Caki2 (cell line): ENCODE results near the gene POLR2J. TPM values are rescaled to one million over a fixed set of nuclear protein-coding genes. Genes with fewer than 3 reads are reported as not detected.
A peak's percentile ranks its signal among the peaks of the same experiment; 100 is the strongest.
"Not testable (repeated sequence)": the region's sequence is repeated elsewhere in the genome, so short reads cannot be mapped to it uniquely, and the experiment has no call there.

ENCODE experiments used
- DNase-seq: peaks from one replicate; pipeline ENCODE4 v3.0.0-alpha.2; 2015; ENCODE audit warnings: low read depth
- in situ Hi-C: cut with HindIII; loops from 2 replicates; pipeline ENCODE4 v1.10.0; 2016; ENCODE audit warnings: low sequenced_read_pairs, low pct_unique_long_range_greater_than_20kb, mixed read lengths
- total RNA-seq: library from RNA; depleted of rRNA; stranded (reverse); fragments of >200 nt; shearing (Covaris generic); gene quantifications from 2 replicates; pipeline ENCODE4 v1.2.3, GENCODE V29; 2014; ENCODE audit warnings: low replicate concordance

Gene POLR2J
- total RNA-seq, 1 experiment from 2014 or later = 53.0 TPM

GRCh38 chr7:102469972-102470825 lies 8.5 kb downstream of the POLR2J start:
- DNase-seq = no peak
- in situ Hi-C loops = no loop called here

DNA sequence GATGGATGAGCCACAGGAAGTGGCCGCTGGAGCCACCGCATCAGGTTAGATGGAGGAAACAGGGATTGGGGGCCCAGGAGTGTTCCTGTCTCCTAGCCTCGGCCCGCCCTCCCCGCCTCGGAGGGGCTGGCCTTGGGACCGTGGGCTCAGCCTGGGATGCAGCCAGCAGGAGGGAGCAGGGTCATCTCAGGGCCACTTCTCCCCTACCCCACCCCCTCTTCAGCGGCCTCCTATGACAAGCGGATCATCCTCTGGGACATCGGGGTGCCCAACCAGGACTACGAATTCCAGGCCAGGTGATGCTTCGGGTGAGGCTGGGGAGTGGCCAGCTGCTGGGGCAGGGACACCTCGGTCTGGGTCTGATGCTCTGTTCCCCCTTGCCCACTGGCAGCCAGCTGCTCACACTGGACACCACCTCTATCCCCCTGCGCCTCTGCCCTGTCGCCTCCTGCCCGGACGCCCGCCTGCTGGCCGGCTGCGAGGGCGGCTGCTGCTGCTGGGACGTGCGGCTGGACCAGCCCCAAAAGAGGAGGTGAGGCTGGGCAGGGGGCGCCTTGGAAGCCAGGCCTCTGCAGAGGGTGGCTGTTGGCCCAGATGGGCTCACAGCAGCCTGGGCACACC lies 9.3 kb downstream of the POLR2J start:
- in situ Hi-C loops = no loop called here
- no peak for DNase-seq

DNA sequence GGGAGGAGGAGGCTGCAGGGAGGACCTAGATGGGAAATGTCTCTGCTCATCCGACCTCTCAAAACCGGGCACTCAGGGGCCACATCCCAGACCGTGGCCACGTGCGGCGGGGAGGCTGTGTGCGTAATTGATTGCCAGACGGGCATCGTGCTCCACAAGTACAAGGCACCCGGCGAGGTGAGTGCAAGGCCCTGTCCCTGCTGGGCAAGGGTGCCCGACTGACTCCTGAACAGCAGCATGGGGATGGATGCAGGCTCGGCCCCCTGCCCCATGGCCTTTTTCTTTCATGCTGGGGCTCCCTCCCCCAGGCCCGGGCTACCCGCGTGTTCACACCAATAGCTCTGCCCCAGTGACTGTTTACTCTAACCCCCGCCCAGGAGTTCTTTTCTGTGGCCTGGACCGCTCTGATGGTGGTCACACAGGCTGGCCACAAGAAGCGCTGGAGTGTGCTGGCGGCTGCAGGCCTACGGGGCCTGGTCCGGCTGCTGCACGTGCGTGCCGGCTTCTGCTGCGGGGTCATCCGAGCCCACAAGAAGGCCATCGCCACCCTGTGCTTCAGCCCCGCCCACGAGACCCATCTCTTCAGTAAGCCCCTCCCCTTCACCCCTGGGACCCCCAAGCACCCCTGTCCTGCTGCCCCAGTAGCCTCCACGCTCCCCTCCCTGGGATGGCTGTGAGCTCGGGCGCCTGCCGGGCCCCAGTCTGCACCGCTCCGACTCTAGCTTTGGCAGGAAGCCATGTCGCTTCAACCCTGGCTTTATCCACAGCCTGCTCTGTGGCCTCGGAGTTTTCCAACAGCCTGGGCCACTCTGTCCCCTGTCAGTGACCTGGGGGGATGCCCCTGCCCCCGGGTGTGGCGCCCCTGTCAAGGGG lies 10.0 kb downstream of the POLR2J start:
- in situ Hi-C loops = no loop called here
- no peak for DNase-seq

DNA sequence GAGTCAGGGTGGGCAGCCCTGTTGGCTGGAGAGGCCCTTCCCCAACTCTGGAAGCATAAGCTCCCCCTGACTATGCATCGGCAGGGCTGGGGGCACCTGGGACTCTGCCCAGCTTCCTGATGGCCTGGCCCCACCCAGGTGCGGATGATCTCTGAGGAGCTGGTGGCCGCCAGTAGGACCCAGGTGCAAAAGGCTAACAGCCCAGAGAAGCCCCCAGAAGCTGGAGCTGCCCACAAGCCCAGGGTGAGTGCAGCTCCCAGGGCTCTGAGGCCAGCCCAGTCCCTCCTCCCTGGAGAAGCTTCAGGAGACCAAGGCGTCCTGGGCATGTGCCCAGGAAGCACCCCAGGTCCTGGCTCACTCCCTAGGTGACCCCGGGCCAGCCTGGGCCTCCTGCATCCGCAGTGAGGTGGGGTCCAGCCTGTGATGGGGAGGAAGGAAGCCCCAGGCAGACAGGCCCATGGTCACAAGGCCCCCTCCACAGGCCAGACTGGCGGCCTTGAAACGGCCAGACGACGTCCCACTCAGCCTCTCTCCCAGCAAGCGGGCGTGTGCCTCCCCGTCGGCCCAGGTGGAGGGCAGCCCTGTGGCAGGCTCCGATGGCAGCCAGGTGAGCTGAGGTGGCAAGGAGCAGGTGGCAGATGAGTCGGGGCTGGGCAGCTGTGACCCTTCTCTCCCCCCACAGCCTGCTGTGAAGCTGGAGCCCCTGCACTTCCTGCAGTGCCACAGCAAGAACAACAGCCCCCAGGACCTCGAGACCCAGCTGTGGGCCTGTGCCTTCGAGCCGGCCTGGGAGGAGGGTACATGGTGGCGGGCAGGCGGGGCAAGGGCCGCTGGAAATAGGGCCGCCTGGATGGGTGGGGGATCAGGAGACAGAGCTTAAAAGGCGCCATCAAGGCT lies 10.9 kb downstream of the POLR2J start:
- in situ Hi-C loops = no loop called here
- no peak for DNase-seq

- DNase-seq = no peak
- in situ Hi-C loops = no loop called here
Observed at GRCh38 chr7:102466097-102466496, 12.6 kb downstream of the POLR2J start.

- in situ Hi-C loops = no loop called here
- peak; percentile 81 for DNase-seq
Observed at GRCh38 chr7:102464577-102465280, 14.0 kb downstream of the POLR2J start, which contains the start of the genes ALKBH4 and LRWD1. Gene ALKBH4, minus strand, starts transcription at chr7:102464863. Its CDS starts 27 bp downstream, at chr7:102464836. Gene LRWD1, plus strand, starts transcription at chr7:102464984. Its CDS starts 97 bp downstream, at chr7:102465081.

GRCh38 chr7:102463841-102464576 lies 14.7 kb downstream of the POLR2J start:
- in situ Hi-C loops = no loop called here
- no peak for DNase-seq

- no peak for DNase-seq
- in situ Hi-C loops = no loop called here
Observed at GRCh38 chr7:102460467-102460866, 18.3 kb downstream of the POLR2J start.

DNA sequence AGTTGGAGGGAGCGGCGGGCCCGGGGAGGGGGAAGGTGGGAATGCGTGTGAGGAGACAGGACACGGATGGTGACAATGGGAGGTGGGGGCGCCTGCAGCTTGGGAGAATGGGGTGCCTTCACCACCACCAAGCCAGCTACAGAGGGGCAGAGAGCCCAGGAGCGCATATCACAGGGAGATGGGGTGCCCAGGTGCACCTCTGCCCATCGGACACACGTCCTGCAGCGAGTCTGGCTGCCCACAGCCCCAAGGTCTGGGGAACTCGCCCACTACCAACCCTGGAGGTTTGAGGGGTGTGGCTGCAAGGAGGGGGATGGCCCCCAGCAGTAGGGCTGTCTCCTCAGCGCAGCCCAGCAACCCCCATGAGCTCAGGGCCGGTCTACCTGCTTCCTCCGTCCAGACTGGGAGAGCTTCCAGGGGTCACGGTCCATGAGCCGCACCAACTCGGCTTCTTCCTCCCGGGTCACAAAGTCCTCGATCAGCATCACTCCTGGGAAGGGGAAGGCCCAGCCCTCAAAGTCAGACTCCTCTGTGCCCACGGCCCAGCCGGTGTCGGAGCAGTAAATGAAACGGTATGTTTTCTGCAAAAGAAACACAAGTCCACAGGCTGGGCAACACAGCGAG lies 19.4 kb downstream of the POLR2J start:
- no peak for DNase-seq
- in situ Hi-C loops = no loop called here

- no peak for DNase-seq
- in situ Hi-C loops = no loop called here
Observed at GRCh38 chr7:102457352-102457924, 21.3 kb downstream of the POLR2J start.

- no peak for DNase-seq
- in situ Hi-C loops = no loop called here
Observed at GRCh38 chr7:102456327-102456726, 22.4 kb downstream of the POLR2J start.

DNA sequence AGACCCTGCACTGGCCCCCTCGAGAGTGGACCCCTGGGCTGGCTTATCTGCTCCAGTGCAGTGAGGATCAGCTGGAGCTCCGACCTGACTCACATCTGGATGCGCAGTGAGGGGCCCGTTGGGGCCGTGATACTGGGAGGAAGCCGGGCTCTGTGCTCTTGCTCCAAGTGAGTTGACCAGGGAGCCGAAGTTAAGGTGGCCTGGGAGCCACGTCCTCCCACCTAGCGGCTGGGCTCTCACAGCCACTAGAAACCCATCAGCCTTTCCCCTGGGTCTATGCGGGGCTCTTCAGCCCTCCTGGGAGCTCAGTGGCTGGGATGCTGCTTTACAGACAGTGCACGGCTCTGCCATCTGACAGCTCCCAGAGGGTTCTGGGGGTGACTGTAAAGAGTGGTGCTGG lies 23.1 kb downstream of the POLR2J start:
- no peak for DNase-seq
- in situ Hi-C loops = no loop called here

DNA sequence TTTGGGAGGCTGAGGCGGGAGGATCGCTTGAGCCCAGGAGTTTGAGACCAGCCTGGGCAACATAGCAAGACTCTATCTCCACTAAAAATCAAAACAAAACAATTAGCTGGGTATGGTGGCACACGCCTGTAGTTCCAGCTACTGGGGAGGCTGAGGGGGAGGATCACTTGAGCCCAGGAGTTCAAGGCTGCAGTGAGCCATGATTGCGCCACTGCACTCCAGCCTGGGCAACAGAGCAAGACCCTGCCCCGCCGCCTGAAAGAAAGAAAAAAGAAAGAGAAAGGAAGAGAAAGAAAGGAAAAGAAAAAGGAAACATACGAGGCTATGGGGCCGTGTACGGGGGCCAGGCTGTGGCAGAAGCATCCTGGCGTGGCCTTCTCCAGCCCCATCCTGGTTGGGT lies 23.8 kb downstream of the POLR2J start:
- in situ Hi-C loops, DNase-seq: not testable (repeated sequence)

GRCh38 chr7:102454468-102454867 lies 24.3 kb downstream of the POLR2J start:
- DNase-seq = no peak
- in situ Hi-C loops = no loop called here

- no peak for DNase-seq
- in situ Hi-C loops = no loop called here
Observed at GRCh38 chr7:102453319-102453718, 25.4 kb downstream of the POLR2J start.

- in situ Hi-C loops = no loop called here
- no peak for DNase-seq
Observed at GRCh38 chr7:102452451-102452850, 26.3 kb downstream of the POLR2J start.
